HG02798 (cell line): ENCODE results near the gene WASHC3.
"Not testable (repeated sequence)": the region's sequence is repeated elsewhere in the genome, so short reads cannot be mapped to it uniquely, and the experiment has no call there.

Source experiments
- ATAC-seq: cut with Tn5 transposase; IDR thresholded peaks from one replicate; pipeline ENCODE4 v1.9.1; 2021; ENCODE audit warnings: mild to moderate bottlenecking; ENCODE audit not compliant: unreplicated experiment, poor library complexity

Gene WASHC3

GRCh38 chr12:102061560-102062418 lies at the start of gene WASHC3:
Gene WASHC3 (minus strand): TSS chr12:102061991. CDS start chr12:102061962, 29 bp downstream.
- peak; percentile 98 for ATAC-seq

- ATAC-seq, result no peak
Measured at GRCh38 chr12:102110782-102111181, 49.0 kb upstream of the WASHC3 start.

GRCh38 chr12:102107970-102108369 lies 46.2 kb upstream of the WASHC3 start:
- no peak for ATAC-seq

- ATAC-seq, result no peak
Measured at GRCh38 chr12:102106905-102107304, 45.1 kb upstream of the WASHC3 start.

- ATAC-seq, result no peak
Measured at GRCh38 chr12:102096855-102097254, 35.1 kb upstream of the WASHC3 start.

- peak; percentile 69 for ATAC-seq
Measured at GRCh38 chr12:102095677-102096263, 34.0 kb upstream of the WASHC3 start.

- ATAC-seq, result no peak
Measured at GRCh38 chr12:102093319-102093718, 31.5 kb upstream of the WASHC3 start.

- ATAC-seq, result not testable (repeated sequence)
Measured at GRCh38 chr12:102089228-102089835, 27.5 kb upstream of the WASHC3 start.

- no peak for ATAC-seq
Measured at GRCh38 chr12:102080842-102081241, 19.1 kb upstream of the WASHC3 start.

GRCh38 chr12:102072092-102072491 lies 10.3 kb upstream of the WASHC3 start:
- ATAC-seq, result not testable (repeated sequence)

- no peak for ATAC-seq
Measured at GRCh38 chr12:102069707-102070106, 7.9 kb upstream of the WASHC3 start.

- ATAC-seq, result no peak
Measured at GRCh38 chr12:102067574-102068258, 5.9 kb upstream of the WASHC3 start.

GRCh38 chr12:102064476-102064875 lies 2.7 kb upstream of the WASHC3 start:
- ATAC-seq, result no peak

- ATAC-seq, result no peak
Measured at GRCh38 chr12:102063069-102063468, 1.3 kb upstream of the WASHC3 start.

- no peak for ATAC-seq
Measured at GRCh38 chr12:102062419-102062806, 622 bp upstream of the WASHC3 start.

GRCh38 chr12:102061096-102061559 lies 663 bp downstream of the WASHC3 start:
- peak; percentile 40 for ATAC-seq

- ATAC-seq, result no peak
Measured at GRCh38 chr12:102059343-102059742, 2.4 kb downstream of the WASHC3 start.

GRCh38 chr12:102054345-102054744 lies 7.4 kb downstream of the WASHC3 start:
- ATAC-seq, result no peak

- ATAC-seq, result no peak
Measured at GRCh38 chr12:102053062-102053349, 8.8 kb downstream of the WASHC3 start.

GRCh38 chr12:102052192-102053061 lies 9.4 kb downstream of the WASHC3 start:
- ATAC-seq, result no peak
